Esophagus squamous epithelium (tissue), 5 donors: ENCODE measurements around the gene FAM227B. TPM values are rescaled to one million over a fixed set of nuclear protein-coding genes. Genes with fewer than 3 reads are reported as not detected.

Experiments
- DNase-seq: peaks from one replicate; lab custom pipeline; 2025; lab: John Stamatoyannopoulos, UW
- H3K27ac ChIP-seq, 4 donors: fragments of 200-600 bp; sonication (generic); one replicate each; pipeline ENCODE4 v1.5.1; 2016 to 2019; ENCODE audit warnings: mild to moderate bottlenecking in 1 of 4
- H3K27me3 ChIP-seq, 4 donors: fragments of 200-600 bp; sonication (generic); 1 replicate in 3 of 4; 2 replicates in 1 of 4; pipeline versions ENCODE4 v1.5.1 to v1.6.0; 2017 to 2021; ENCODE audit warnings: antibody characterized with exemption in 1 of 4
- H3K36me3 ChIP-seq, 3 donors: fragments of 200-600 bp; sonication (generic); one replicate each; pipeline ENCODE4 v1.5.1; 2016 to 2019
- H3K4me1 ChIP-seq, 3 donors: fragments of 200-600 bp; sonication (generic); one replicate each; pipeline ENCODE4 v1.5.1; 2017 to 2019
- H3K4me3 ChIP-seq, 4 donors: fragments of 200-600 bp; sonication (generic); 1 replicate in 3 of 4; 2 replicates in 1 of 4; pipeline ENCODE4 v1.5.1; 2016 to 2019; ENCODE audit warnings: mild to moderate bottlenecking in 2 of 4, moderate library complexity in 1 of 4
- H3K9me3 ChIP-seq, 3 donors: fragments of 200-600 bp; sonication (generic); one replicate each; pipeline ENCODE4 v1.5.1; 2016 to 2019
- CTCF ChIP-seq, 6 experiments: fragments of 450-650 bp in 4 of 6; fragments of 200-600 bp in 2 of 6; sonication (generic) in 2 of 6; IDR thresholded peaks; one replicate each; pipeline ENCODE4 v1.5.1; 2016 to 2019; ENCODE audit warnings: antibody characterized with exemption in 6 of 6, mild to moderate bottlenecking in 4 of 6, moderate library complexity in 4 of 6
- POLR2A ChIP-seq, 4 donors: fragments of 450-650 bp; IDR thresholded peaks; one replicate each; pipeline ENCODE4 v1.6.1; 2017; ENCODE audit warnings: antibody characterized with exemption in 4 of 4, mild to moderate bottlenecking in 4 of 4, moderate library complexity in 3 of 4
- WGBS, 2 donors: methylation state at CpG; one replicate each; pipeline ENCODE4 v1.1.5; 2018; 5-methylcytosine and 5-hydroxymethylcytosine counted together
- intact Hi-C: fragments of 100-400 bp; cut with DNase I; formaldehyde crosslinking; loops from one replicate; pipeline ENCODE4 v1.15.0; 2022
- total RNA-seq, 4 donors: library from RNA; depleted of rRNA; stranded (reverse); fragments of >200 nt; gene quantifications; one replicate each; pipeline ENCODE4 v1.1.0, GENCODE V29; 2016
- donor health status: DM: yes; HTN: yes; CAD: no.

FAM227B gene
- total RNA-seq, 4 donors from 2014 or later, result 0.80 to 4.4 (median 1.6) TPM

- TF ChIP-seq CTCF (IDR thresholded peaks at IDR 0.05) (no peak), POLR2A (IDR thresholded peaks at IDR 0.05) (no peak)
- H3K27ac ChIP-seq, result peak overlapping the region in 1 of 4 donors; percentile 10
- WGBS, 2 donors, result 74 to 77% methylated on average over 2 of the region's 2 CpGs
- no peak for DNase-seq
- no peaks in the 10 kb centered on the region for H3K9me3 ChIP-seq
- peak overlapping the region in 1 of 4 donors; percentile 1 for H3K4me3 ChIP-seq
- H3K27me3 ChIP-seq, result no peaks in the 10 kb centered on the region
- peaks cover 0 to 27% (median 4%) of the 10 kb centered on the region in 3 donors for H3K4me1 ChIP-seq
- no peaks in the 10 kb centered on the region for H3K36me3 ChIP-seq
- intact Hi-C loops, result no loop called here
Measured at GRCh38 chr15:49436751-49437150, 183.9 kb downstream of the FAM227B start.

- TF ChIP-seq POLR2A (IDR thresholded peaks at IDR 0.05), result no peak
- no peaks in the 10 kb centered on the region for H3K27me3 ChIP-seq
- peaks cover 0 to 26% (median 4%) of the 10 kb centered on the region in 3 donors for H3K4me1 ChIP-seq
- intact Hi-C loops, result no loop called here
- no peak overlapping the region for H3K27ac ChIP-seq
- no peak for DNase-seq
- no peak overlapping the region for H3K4me3 ChIP-seq
- 54 to 61% methylated on average over 1 of the region's 1 CpG for WGBS, 2 donors
- H3K9me3 ChIP-seq, result no peaks in the 10 kb centered on the region
- no peaks in the 10 kb centered on the region for H3K36me3 ChIP-seq
Measured at GRCh38 chr15:49435174-49435573, 185.4 kb downstream of the FAM227B start.

- Histone ChIP-seq H3K9me3 (no peaks in the 10 kb centered on the region), H3K36me3 (no peaks in the 10 kb centered on the region), H3K27ac (peak overlapping the region in 3 of 4 donors; percentile 49 to 67 (median 63)), H3K27me3 (no peaks in the 10 kb centered on the region), H3K4me3 (peak overlapping the region in 1 of 4 donors; percentile 63), H3K4me1 (no peaks in the 10 kb centered on the region)
- no peak for DNase-seq
- WGBS, 2 donors, result 50 to 56% methylated on average over 1 of the region's 1 CpG
- TF ChIP-seq CTCF (IDR thresholded peaks at IDR 0.05) (no peak), POLR2A (IDR thresholded peaks at IDR 0.05) (no peak)
- intact Hi-C loops, result no loop called here
Measured at GRCh38 chr15:49430046-49430445, 190.6 kb downstream of the FAM227B start.

GRCh38 chr15:49428409-49429095 is 192.1 kb downstream of the FAM227B start:
- no peak for TF ChIP-seq CTCF (IDR thresholded peaks at IDR 0.05)
- TF ChIP-seq POLR2A (IDR thresholded peaks at IDR 0.05), result no peak
- intact Hi-C loops, result no loop called here
- Histone ChIP-seq H3K27ac (peak overlapping the region in 3 of 4 donors; percentile 65 to 80 (median 67)), H3K4me1 (no peaks in the 10 kb centered on the region), H3K27me3 (no peaks in the 10 kb centered on the region), H3K36me3 (no peaks in the 10 kb centered on the region), H3K9me3 (no peaks in the 10 kb centered on the region), H3K4me3 (peak overlapping the region in 3 of 4 donors; percentile 9 to 63 (median 43))
- 53 to 65% methylated on average over 5 of the region's 5 CpGs for WGBS, 2 donors
- DNase-seq, result no peak

GRCh38 chr15:49427372-49427771 is 193.2 kb downstream of the FAM227B start:
- intact Hi-C loops, result no loop called here
- TF ChIP-seq CTCF (IDR thresholded peaks at IDR 0.05) (no peak), POLR2A (IDR thresholded peaks at IDR 0.05) (no peak)
- Histone ChIP-seq H3K27me3 (no peaks in the 10 kb centered on the region), H3K9me3 (no peaks in the 10 kb centered on the region), H3K4me3 (peak overlapping the region in 3 of 4 donors; percentile 9 to 63 (median 43)), H3K27ac (peak overlapping the region in 3 of 4 donors; percentile 65 to 80 (median 67)), H3K4me1 (peaks cover 0 to 3% (median 0%) of the 10 kb centered on the region in 3 donors), H3K36me3 (no peaks in the 10 kb centered on the region)
- no peak for DNase-seq
